ENCODE results near the gene SMIM30.
A peak's percentile ranks its signal among the peaks of the same experiment; 100 is the strongest.
"Not testable (repeated sequence)": the region's sequence is repeated elsewhere in the genome, so short reads cannot be mapped to it uniquely, and the experiment has no call there.

Gene SMIM30

GRCh38 chr7:113118074-113118959, at the start of gene SMIM30:
Gene SMIM30 (minus strand): TSS chr7:113118554. CDS start chr7:113117578, 976 bp downstream.
- DNase-seq: peak; percentile 89

- not testable (repeated sequence) for DNase-seq
Observed at GRCh38 chr7:113166176-113166575, 47.8 kb upstream of the SMIM30 start.

- DNase-seq: no peak
Observed at GRCh38 chr7:113161050-113161449, 42.7 kb upstream of the SMIM30 start.

GRCh38 chr7:113159746-113160339, 41.5 kb upstream of the SMIM30 start:
- no peak for DNase-seq

GRCh38 chr7:113158756-113159155, 40.4 kb upstream of the SMIM30 start:
- DNase-seq: no peak

- no peak for DNase-seq
Observed at GRCh38 chr7:113154117-113154516, 35.8 kb upstream of the SMIM30 start.

GRCh38 chr7:113144817-113145216, 26.5 kb upstream of the SMIM30 start:
- no peak for DNase-seq

- no peak for DNase-seq
Observed at GRCh38 chr7:113143486-113144257, 25.3 kb upstream of the SMIM30 start.

- DNase-seq: no peak
Observed at GRCh38 chr7:113142385-113143119, 24.2 kb upstream of the SMIM30 start.

GRCh38 chr7:113141803-113142202, 23.4 kb upstream of the SMIM30 start:
- no peak for DNase-seq

GRCh38 chr7:113140956-113141355, 22.6 kb upstream of the SMIM30 start:
- no peak for DNase-seq

- no peak for DNase-seq
Observed at GRCh38 chr7:113137241-113137640, 18.9 kb upstream of the SMIM30 start.

- no peak for DNase-seq
Observed at GRCh38 chr7:113134025-113134424, 15.7 kb upstream of the SMIM30 start.

- DNase-seq: no peak
Observed at GRCh38 chr7:113131367-113131766, 13.0 kb upstream of the SMIM30 start.

- DNase-seq: no peak
Observed at GRCh38 chr7:113128031-113128430, 9.7 kb upstream of the SMIM30 start.

GRCh38 chr7:113125728-113126127, 7.4 kb upstream of the SMIM30 start:
- DNase-seq: no peak

- DNase-seq: no peak
Observed at GRCh38 chr7:113122744-113123143, 4.4 kb upstream of the SMIM30 start.

- no peak for DNase-seq
Observed at GRCh38 chr7:113120647-113121046, 2.3 kb upstream of the SMIM30 start.

- DNase-seq: no peak
Observed at GRCh38 chr7:113119429-113119828, 1.1 kb upstream of the SMIM30 start.

- not testable (repeated sequence) for DNase-seq
Observed at GRCh38 chr7:113117374-113117774, 980 bp downstream of the SMIM30 start.

GRCh38 chr7:113113912-113114311, 4.4 kb downstream of the SMIM30 start:
- no peak for DNase-seq

- DNase-seq: no peak
Observed at GRCh38 chr7:113109718-113110117, 8.6 kb downstream of the SMIM30 start.

GRCh38 chr7:113100121-113100603, 18.2 kb downstream of the SMIM30 start:
- DNase-seq: no peak
